Amniotic epithelial cell (primary cell): Measurements from ENCODE around the gene IQSEC3.

Experiments
- DNase-seq: peaks from one replicate; pipeline ENCODE4 v3.0.0-alpha.2; 2010; ENCODE audit warnings: low read depth

Gene IQSEC3

DNA sequence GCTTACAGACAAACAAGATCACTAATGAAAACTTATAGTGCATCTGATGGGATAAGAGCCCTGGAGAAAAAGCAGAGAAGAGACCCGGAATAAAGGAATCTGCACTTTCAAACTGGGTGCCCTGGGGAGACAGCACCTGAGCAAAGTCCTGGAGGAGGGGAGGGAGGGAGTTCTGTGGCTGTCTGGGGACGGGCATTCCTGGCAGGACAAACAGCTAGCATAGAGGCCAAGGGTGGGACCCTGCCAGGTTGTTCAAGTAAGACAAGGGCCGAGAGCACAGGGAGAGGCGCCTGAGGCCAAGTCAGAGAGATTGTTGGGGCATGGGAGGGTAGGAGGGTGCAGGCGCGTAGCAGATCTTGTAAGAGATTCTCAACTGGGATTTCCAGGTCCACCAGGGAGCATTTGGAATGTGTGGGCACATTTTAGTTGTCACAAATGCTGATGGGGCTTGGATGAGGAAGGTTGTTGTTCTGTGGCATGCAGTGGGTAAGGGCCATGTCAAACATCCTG, 14.2 kb downstream of the IQSEC3 start:
- DNase-seq: no peak

DNA sequence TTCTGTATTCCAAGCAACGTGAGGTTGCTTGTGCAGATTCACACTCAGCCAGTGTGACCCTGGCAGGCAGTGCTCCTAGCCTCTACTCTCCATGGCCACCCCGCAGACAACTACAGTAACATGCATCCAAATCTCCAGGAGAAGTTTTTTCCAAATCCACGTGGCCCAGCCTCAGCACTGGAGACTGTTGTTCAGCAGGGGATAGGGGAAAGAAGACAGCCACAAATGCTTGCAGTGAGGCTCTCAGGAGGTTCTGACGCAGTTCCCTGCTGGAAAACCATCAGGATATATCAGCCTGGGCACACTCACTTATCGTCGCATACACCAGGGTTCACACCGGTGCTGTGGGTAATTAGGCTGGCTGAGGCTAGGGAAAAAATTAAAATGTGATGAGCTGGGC, 16.2 kb downstream of the IQSEC3 start:
- DNase-seq: no peak

DNA sequence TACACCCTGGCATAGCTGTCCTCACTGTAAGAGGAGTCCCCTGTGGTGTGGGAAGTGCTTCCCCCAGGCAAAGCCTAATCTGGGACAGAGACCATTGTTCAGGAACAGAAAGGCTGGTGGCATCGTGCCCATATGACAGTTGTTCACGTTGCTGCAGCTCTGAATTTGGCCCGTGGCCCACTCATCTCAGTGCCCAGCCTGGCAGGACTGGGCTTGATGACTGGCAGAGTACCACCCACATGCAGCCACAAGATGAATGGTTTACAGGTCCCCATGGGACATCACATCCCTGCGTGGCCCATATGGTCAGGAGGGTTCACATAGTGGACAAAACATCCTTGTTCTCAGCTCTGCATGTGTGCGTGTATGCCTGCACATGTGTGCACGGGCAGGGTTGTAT, 17.5 kb downstream of the IQSEC3 start:
- DNase-seq: no peak

DNA sequence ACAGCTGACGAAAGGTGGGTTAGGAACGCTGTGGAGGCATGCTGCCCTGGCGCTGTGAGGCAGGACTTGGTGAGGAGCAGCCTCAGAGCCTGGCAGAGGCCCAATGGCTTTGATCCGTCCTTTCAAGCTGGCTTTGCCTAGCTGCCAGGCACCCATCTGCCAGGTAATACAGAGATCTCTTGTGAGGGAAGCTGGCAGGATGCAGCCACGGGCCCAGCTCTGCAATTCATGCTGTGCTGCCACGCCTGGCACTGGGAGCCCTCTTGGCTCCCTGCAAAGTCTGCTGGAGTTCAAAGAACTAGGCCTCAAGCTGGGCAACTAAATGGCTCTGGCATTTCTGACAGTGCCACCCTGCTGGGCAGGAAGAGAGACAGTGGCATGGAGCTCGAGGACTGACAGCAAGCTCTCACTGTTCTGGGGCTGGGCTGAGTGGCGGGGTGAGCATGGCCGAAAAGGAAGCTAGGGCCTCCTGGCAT, 18.7 kb downstream of the IQSEC3 start:
- DNase-seq: no peak

DNA sequence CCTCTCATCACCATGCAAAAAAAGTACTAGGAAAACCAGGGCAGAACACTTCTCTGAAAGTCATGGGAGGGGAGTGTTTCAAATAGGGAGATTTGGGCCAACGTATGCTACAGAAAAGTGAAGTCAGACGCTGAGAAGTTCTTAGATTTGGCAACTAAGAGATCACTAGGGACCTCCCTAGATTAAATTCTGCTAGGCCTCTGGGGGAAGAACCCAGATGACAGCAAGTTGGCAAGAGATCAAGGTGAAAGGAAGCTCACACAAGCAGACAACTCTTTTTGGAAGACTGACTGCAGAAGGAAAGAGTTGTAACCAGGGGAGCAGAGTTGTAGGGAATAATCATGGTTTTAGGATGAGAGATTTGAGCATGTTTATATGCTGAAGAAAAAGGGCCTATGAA, 20.7 kb downstream of the IQSEC3 start:
- no peak for DNase-seq

DNA sequence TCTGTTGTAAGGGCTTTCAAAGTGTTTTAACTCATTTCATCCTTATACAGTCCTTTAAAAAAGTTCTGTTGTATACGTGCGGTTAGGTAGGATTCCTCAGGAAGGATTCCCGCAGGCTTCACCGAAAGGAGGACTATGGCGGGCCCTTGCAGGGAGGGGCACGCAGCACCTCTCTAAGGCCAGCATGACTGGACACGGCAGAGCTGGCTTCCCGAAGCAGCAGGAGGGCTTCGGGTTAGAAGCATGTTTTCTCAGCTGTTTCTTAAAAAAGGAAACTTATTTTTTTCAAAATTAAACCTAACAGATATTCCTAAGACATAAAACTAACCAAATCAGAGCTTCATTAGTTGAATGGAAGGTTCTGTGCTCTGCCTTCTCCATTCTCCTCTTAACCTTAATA, 21.3 kb downstream of the IQSEC3 start:
- DNase-seq: no peak

DNA sequence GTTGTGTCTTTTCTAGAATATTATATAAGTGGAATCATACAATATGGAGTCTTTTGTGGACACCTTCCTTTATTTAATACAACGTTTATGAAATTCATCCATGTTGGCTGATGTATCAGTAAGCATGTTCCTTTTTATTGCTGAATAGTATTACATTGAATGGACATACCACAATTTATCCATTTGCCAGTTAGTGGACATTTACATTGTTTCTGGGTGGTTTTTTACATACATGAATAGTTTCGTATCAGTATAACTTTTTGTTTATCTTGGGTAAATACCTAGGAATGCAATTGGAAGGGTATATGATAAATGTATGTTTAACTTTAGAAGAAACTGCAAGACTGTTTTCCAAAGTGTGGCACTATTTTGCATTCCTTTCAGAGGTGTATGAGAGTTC, 23.1 kb downstream of the IQSEC3 start:
- DNase-seq: no peak

DNA sequence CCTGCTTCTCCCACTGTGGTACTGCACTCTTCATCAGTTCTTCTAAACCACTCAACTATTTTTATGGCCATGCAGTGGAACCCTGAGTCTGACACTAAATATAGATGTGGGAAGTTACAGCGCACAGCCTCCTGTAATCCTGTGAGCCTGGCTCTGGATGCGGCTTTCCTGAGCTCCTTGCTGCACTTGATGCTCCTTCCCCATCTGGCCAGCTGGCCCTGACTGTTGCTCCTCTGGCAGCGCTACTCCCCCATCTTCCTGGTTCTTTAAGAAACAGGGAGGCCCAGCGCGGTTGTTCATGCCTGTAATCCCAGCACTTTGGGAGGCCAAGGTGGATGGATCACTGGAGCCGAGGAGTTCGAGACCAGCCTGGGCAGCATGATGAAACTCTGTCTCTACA, 24.6 kb downstream of the IQSEC3 start:
- DNase-seq: no peak

DNA sequence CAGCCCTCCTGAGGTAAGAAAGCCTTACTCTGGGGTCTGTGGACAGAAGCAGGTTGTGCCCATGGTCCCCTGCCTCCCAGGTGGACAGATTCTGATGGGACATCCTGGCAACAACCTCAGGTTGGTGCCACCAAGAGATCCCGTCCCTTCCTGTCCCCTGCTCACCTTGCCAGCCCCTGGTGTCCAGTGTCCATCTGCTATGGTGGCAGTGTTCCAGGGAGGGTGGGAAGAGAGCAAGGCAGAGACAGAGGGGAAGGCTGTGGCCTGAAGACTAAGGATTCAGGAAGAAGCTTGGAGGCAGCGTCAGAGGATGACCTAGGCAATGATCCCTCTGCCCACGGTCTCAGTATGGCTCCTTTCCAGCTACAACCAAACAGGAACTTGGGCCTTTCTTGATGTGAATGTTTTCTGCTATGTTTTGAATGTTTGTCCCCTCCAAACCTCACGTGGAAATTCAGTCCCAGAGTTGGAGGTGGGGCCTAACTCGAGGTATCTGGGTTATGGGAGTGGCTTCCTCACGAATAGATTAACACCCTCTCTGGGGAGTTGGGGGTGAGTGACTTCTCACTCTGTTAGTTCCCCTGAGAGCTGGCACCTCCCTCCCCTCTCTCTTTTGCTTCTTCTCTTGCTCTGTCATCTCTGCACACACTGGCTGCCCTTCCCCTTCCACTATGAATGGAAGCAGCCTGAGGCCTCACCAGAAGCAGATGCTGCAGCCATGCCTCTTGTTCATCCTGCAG, 26.9 kb downstream of the IQSEC3 start:
- DNase-seq: no peak

DNA sequence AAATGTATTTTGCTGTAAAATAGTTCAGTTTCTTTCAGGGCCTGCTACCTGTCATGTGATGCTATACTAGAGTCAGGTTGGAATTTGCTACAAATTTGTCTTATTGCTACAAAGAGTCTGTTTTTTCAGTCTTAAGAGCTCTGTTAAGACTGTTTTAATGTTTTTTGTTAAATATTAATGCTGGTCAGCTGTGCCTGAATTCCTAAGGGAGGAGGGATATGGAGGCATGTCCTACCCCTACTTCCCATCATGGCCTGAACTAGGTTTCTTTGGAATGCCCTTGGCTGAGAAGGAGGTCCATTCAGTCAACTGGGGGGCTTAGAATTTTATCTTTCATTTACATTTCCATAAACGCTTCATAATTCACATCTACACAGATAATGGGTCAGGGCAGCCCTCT, 30.0 kb downstream of the IQSEC3 start:
- no peak for DNase-seq

DNA sequence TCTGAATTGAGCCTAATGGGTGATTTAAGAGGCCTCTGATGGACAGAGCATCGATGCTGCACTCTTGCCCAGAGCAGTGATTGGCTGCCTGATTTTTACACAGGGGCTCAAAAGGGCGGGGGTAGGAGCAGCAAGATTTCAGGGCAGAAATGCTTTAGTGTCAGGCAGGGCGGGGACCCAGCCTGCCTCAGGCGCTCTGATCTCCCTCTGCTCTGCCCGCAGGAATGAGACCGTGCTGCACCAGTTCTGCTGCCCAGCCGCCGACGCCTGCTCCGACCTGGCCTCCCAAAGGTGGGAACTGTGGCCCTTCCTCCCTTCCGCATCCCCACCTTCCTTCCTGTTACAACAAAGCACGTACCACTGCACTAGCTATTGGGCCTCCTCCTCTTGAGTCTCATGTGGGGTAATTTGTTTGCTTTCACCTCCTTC, 32.4 kb downstream of the IQSEC3 start:
- no peak for DNase-seq

DNA sequence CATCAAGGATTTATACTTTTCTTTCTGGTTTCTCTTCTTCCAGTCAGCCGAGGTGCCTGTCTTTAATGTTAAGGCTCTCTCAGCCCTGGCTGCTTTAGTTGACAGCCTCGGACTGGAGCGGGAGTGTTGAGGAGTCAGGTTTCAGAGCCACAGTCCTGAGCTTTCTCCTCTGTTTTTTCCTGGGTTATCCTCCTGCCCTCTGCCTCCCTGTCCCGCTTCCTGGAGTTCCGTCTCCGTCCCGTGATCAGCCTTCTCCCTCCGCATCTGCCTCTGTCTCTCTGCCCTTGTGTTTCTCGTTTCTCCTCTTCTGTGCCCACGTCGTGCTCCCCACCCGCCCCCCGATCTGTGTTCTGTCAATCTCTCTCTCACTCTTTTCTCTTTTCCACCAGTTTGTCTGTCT, 33.0 kb downstream of the IQSEC3 start:
- DNase-seq: no peak

DNA sequence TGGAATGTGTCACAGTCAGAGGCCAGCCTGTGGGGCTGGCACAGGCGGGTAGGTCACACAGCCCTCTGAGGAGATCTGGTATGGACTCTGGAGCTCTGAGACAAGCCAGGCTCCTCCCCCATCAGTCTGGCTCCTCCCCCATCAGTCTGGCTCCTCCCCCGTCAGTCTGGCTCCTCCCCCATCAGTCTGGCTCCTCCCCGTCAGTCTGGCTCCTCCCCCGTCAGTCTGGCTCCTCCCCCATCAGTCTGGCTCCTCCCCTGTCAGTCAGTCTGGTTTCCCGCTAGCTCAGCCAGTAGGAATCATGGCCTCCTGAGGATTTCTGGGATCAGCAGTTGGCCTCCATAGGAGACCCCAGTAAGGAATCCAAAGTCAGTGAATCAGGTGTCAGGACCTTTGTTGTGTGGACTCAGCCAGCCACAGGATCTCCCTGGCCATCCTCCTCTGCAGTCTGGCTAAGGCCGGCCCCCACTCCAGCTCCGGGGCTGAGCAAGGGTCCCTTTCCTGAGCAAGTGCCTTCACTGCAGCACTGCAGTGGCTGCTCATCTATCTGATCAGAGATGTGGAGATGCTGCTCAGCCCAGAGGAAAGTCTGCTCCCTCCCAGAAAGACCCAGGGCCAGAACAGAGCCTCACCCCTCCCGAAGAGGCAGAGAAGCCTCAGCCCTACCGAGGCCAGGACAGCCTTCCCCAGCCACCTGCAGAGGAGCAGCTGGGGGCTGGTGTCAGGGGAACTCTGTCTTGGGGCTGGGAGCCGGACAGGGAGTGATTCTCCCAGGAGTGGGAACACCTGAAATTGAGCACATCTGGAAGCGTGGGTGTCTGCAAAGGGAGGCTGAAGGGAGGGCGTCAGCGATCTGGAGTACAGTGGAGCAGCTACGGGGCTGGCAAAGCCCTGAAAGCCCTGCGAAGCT, 35.7 kb downstream of the IQSEC3 start:
- no peak for DNase-seq

DNA sequence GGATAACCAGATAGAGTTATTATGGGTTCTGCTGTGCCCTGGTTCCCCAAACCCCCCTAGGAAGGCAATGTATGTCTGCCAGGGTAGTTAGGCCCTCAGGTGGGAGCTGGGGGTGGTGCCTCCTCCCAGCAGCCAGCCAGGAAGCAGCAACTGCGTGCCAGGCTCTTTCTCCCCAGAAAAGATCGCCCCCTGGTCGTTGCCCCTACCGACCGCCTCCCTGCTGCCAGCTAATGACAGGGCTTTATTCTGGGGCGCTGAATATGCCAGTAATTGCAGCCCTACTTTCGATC, 36.3 kb downstream of the IQSEC3 start:
- no peak for DNase-seq

DNA sequence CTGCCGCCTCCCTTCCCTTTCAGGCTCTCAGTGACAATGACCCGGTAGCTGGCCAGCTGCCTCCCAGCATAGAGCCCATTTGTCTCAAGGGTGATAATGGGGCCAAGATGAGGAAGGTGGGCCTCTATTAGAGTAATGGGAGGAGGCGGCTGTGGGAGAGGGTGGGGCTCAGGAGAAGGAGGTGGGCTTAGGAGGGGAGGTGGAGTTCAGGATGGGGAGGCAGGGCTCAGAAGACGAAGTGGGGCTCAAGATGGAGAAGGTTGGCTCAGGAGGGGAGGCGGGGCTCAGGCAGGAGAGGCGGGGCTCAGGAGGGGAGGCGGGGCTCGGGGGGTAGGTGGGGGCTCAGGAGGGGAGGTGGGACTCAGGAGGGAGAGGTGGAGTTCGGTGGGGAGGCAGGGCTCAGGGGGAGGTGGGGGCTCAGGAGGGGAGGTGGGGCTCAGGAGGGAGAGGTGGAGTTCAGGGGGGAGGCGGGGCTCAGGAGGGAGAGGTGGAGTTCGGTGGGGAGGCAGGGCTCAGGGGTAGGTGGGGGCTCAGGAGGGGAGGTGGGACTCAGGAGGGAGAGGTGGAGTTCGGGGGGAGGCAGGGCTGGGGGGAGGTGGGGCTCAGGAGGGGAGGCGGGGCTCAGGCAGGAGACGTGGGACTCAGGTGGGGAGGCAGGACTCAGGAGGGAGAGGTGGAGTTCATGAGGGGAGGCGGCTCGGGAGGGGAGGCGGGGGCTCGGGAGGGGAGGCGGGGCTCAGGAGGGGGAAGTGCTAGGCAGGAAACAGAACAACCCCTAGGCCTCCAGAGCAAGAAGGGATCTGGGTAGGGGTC, 36.8 kb downstream of the IQSEC3 start:
- DNase-seq: no peak

DNA sequence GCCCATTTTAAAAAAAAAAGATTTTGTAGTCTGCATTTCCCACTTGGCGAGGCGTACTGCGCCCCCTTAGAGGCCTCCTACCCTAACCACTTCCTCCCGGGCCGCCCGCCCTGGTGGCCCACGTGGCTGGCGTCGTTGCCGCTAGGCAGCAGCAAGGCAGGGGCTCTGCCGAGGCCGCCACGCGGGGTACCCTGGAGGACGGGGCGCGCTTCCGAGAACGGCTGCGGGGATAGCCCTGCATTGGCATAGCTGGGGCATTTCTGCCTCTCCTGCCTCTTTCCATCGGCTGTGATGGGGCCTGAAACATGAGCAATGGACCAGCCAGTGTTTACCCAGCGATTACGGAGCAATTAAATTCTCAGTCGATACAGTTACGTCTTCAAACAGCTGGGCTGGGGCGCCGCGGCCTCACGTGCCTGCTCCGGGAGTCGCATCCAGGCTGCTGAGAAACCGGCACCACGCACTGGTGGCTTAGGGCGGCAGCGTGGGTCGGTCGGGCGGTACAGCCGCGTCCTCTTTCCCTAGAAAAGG, 38.0 kb downstream of the IQSEC3 start:
- no peak for DNase-seq

DNA sequence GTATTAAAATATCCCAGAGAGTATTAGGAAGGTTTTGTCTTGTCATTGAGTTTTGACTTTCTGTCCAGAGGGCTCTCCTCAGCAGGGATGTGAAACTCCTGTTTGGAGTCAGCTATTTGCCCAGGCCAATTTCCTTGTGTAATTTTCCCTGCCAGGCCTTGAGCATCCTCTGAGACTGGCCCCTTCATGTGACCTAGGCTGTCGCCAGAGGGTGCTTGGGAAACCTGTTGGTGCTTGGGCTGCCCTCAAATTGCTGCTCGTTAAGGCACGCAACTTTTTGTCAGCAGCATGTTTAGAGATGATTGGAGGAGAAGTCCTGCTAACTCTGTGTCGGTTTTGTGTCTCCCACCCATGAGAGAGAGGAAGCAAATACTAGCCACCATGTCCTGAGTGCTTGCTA, 39.1 kb downstream of the IQSEC3 start:
- no peak for DNase-seq

DNA sequence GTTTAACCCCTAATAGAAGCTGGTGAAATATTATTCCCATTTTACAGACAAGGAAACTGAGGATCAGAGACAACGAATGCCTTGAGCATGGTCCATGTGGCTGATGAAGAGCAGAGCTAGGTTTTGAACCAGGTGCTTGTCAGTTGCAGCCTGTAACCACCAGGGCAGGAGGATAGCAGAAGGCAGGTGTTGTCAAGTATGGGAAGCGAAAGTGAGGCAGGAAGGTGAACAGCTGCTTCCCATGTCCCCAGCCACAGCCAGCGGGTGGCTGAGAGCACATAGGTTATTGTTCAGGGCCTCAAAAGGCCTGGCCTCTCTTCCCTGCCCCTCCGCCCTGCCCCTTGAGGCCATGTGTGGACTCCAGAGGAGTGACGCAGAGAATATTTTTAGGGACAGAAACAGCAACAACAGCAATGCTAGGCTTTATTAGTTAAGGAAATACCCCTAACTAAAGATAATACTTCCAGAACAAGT, 39.6 kb downstream of the IQSEC3 start:
- DNase-seq: no peak

DNA sequence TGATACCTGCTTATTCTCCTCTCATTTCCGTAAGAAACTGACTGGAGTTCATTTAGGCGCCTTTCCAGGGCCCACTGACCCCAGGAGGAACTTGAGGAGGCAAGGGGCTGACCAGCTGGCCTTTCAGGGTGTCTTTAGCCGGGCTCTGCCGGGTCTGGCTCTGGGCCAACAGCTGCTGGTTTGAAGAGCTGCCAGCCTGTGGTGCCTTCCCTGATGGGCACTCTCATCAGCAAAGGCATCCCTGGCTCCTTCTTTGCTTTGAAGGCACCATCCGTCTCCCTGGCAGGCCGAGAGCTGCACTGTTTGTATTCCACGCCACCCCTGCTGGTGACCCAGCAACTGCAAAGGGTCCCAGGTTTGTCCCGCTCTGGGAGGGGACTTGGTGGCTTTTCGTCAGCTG, 42.0 kb downstream of the IQSEC3 start:
- no peak for DNase-seq

DNA sequence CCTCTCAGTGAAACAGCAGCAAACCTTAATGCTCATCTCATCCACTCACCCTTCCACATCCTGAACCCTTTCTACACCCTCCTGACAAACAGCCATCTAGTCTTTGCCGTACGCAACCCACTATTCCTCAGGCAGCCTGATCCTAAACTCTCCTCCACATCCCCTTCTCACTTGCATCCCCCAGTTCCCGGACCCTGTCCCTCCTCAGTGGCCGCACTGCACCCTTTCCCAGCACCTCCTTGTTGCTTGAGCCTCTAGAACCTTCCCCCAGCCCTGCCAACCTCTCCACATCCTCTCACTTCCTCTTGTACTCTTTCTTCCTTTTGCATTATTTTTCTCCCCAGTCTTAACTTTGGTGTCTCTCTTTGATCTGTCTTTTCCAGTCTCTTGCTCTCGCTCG, 42.9 kb downstream of the IQSEC3 start:
- no peak for DNase-seq

DNA sequence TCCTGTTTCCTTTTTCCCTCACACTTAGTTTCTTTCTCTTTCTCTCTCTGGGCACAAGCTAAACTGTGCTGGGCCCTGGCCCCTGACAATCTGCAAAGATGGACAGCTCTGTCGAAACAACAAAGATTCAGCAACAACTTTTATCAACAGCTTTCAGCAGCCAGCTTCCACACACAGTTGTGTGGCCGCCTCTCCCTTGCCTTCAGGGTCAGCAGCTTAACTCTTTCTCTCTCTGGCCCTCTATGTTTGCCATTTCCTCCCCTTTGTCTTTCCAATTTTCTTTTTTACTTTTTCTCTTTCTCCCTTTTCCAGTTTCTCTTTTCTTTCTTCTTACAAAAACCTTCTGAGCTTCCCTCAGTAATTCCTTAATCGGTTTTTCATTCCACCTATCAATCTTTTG, 43.3 kb downstream of the IQSEC3 start:
- DNase-seq: peak; percentile 13
